DOHH2 (cell line): ENCODE measurements around the gene ABHD18.

Experiments used
- CTCF ChIP-seq: fragments of 200-600 bp; sonication (generic); IDR thresholded peaks from one replicate; pipeline ENCODE4 v1.5.1; 2014; ENCODE audit warnings: antibody characterized with exemption, mild to moderate bottlenecking, low read depth, low read length; ENCODE audit not compliant: poor library complexity, severe bottlenecking
- EZH2phosphoT487 ChIP-seq: fragments of 200-600 bp; sonication (generic); IDR thresholded peaks from 2 replicates; pipeline ENCODE4 v1.6.1; 2017; ENCODE audit warnings: borderline replicate concordance, mild to moderate bottlenecking, antibody characterized with exemption, low read length, moderate library complexity, mixed read lengths

- no peak for TF ChIP-seq CTCF
- TF ChIP-seq EZH2phosphoT487: no peak
These were observed 13.7 kb downstream of the ABHD18 start for GRCh38 chr4:127978930-127979329.
